Measurements from ENCODE around the gene ITGAX.

- no peak for TF ChIP-seq EP300 (IDR thresholded peaks at IDR 0.05; ENCODE audit: borderline replicate concordance in 1 of 2, low read depth in 1 of 2, low read length in 1 of 2)
- TF ChIP-seq FOXJ3 (CRISPR knock-in tag; IDR thresholded peaks at IDR 0.05), result no peak
- TF ChIP-seq, protein P1, sequence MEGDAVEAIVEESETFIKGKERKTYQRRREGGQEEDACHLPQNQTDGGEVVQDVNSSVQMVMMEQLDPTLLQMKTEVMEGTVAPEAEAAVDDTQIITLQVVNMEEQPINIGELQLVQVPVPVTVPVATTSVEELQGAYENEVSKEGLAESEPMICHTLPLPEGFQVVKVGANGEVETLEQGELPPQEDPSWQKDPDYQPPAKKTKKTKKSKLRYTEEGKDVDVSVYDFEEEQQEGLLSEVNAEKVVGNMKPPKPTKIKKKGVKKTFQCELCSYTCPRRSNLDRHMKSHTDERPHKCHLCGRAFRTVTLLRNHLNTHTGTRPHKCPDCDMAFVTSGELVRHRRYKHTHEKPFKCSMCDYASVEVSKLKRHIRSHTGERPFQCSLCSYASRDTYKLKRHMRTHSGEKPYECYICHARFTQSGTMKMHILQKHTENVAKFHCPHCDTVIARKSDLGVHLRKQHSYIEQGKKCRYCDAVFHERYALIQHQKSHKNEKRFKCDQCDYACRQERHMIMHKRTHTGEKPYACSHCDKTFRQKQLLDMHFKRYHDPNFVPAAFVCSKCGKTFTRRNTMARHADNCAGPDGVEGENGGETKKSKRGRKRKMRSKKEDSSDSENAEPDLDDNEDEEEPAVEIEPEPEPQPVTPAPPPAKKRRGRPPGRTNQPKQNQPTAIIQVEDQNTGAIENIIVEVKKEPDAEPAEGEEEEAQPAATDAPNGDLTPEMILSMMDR (IDR thresholded peaks at IDR 0.05), result no peak
- TF ChIP-seq POLR2AphosphoS5 (IDR thresholded peaks at IDR 0.05; ENCODE audit: low read depth, low read length), result no peak
These were observed 23.7 kb upstream of the ITGAX start for GRCh38 chr16:31331141-31331764.

Data from SK-N-SH (cell line).